Fibroblast of skin of scalp (primary cell): ENCODE measurements around the gene FAM174C.

Experiments used
- DNase-seq: peaks from one replicate; pipeline ENCODE4 v3.0.0-alpha.2; 2013

FAM174C gene

GRCh38 chr19:1262623-1263123 lies 12.7 kb upstream of the FAM174C start:
- peak; percentile 61 for DNase-seq

- no peak for DNase-seq
These were observed 12.1 kb upstream of the FAM174C start for GRCh38 chr19:1263188-1263587.

GRCh38 chr19:1264801-1265614 lies 10.3 kb upstream of the FAM174C start:
- peak; percentile 95 for DNase-seq

DNA sequence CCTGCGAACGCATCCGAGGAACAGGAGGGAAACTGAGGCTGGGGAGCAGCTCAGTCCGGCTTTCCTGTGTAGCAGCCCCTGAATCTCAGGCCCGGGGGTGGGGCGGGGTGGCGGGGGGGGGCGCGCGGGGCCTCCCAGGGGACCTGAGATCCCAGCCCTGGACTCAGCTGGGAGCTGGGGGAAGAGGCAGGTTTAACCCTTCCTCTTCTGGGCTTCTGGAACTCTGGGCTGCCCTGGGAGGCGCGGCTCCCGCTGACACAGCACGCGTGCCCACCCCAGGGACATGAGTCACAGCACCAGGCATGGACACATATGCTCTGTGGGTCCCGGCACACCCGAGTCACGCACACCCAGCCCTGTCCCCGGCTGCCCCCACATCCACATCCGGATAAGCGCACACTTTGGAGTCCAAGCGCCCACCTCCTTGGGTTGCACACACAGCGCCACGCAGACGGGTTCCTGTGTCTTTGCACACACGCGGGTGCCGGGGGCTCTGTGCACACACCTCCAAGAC lies 9.7 kb upstream of the FAM174C start:
- DNase-seq, result peak; percentile 97

- DNase-seq, result peak; percentile 89
These were observed 9.0 kb upstream of the FAM174C start for GRCh38 chr19:1266129-1266915.

DNA sequence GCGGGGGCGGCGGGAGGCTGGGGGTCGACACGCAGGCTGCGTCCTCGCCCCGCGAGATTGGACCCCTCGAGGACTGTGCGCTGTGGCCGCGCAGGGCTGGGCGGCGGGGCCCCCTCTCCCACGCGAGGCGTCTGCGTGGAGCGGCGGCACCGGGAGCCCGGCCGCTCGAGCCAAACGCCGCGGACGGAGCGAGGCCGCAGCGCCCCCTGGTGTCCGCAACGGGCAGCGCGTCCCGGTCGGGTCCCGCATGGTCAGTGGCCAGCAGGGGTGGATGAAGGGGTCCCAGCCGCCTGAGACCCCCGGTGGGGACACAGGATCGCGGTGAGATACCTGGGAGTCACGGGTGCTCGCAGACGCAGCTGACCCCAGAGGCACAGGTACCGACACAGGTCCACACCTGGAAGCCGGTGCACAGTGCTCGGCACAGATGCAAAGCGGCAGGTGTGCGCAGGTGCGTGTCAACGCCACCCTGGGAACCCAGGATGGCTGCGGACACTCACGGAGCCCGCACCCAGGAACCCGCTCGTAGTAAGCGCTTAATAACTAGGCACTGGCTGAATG lies 8.3 kb upstream of the FAM174C start:
- DNase-seq, result peak; percentile 58

DNA sequence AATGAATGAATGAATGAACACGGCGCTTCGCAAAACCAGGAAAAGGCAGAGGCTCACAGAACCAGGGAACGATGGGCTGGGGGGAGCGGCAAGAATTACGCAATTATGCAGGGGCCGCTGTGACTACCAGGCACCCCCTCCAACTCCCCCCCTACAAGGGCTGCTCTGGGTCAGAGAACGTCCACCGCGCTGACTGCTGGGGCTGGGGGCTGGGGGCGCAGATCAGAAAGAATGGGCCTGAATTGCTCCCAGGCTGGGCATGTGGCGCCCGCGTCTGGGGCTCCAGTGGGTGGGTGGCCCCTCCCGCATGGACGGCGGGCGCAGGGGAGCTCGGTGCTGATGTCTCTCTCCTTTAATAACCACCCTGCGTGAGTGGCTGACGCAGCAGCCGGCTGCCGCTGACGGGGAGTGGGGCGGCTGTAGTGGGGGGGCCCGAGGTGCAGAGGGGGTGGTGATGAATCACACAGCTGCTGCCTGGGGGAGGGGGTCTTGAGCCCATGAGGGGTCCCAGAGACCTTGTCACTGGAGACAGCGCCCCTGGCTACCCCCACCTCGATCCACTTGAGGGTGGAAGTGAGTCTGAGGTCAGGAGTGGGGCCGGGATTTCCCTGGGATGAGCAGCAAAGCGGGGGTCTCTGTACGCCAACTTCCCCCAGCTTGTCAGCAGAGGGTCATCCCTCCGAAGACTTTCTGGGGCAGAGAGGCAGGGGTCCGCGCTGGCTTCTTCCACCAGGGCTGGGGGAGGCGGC lies 7.7 kb upstream of the FAM174C start:
- DNase-seq, result no peak

- no peak for DNase-seq
These were observed 6.9 kb upstream of the FAM174C start for GRCh38 chr19:1268226-1269064.

DNA sequence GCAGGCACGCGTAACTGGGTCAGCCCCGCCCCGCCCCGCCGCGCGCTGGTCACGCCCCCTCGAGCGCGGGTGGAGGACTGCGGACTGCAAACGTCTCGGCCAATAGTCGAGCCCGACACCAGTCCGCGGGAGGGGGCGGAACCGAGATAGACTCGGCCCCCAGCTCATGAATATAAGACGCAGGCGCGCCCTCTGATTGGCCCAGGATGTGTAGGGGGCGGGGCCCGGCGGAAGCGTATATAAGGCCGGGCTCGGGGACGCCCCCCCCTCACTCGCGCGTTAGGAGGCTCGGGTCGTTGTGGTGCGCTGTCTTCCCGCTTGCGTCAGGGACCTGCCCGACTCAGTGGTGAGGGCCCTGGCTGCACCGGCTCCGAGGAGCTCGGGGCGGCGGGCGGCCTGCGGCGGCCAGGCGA lies 6.3 kb upstream of the FAM174C start, which contains the start of gene CIRBP:
CIRBP (plus strand) TSS at position 268 of the 413 bp plus-strand sequence. CDS start 1,602 bp downstream, outside the sequence.
- peak; percentile 100 for DNase-seq

DNA sequence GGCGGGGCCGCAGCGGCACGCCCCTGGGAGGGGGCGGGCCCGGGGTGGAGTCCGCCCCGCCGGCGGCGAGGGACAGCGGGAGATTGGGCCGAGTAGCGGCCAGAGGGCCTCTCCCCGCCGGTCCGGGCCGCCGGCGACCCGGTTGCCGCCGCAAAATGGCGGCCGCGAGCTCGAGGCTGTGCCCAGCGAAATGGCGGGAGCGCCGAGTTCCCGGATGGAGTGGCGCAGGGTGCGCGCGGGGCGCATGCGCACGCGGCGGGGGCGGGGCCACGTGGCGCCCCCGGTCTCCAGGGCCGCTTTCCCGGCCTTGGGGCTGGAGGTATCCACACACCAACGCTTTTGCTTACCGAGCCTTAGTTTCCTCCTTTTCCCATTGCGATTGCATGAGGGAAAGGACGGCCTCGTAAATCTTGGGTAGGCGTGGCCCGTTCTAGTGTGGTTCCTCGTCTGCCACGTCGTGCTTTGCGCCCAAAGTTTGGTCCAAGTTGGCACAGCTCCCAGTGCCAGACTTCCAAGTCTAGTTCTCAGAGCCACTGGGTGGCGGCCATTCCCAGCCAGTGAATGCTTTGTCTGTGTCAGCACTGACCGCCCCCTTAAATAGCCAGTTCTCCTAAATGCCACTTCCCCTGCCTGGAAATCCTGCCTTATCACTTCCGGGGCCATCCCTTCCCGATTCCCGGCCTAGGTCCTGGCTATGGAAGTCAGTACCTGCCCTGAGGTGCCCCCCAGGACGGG lies 5.7 kb upstream of the FAM174C start:
- DNase-seq, result peak; percentile 90

DNA sequence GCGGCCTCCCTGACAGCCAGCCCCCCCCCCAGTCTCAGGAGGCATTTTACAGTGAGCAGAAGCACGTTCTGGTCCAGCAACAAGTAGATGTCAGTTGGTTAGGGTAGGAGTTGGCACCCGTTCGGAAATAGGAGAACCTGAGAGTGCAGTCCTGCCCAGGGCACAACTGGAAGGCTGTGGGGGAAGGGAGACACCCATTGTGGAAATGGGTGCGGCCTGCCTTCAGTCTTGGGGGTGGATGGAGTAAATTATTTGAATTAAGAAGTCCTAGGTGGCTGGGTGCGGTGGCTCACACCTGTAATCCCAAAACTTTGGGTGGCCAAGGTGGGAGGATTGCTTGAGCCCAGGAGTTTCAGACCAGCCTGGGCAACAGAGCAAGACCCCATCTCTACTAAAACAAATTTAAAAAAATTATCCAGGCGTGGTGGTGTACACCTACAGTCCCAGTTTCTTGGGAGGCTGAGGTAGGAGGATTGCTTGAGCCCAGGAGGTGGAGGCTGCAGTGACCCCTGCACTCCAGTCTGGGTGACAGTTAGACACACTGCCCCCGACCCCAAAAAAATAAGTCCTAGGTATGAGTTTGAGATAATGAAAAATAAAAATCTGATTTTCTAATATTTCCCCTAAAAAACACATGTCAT lies 5.0 kb upstream of the FAM174C start:
- DNase-seq, result no peak

DNA sequence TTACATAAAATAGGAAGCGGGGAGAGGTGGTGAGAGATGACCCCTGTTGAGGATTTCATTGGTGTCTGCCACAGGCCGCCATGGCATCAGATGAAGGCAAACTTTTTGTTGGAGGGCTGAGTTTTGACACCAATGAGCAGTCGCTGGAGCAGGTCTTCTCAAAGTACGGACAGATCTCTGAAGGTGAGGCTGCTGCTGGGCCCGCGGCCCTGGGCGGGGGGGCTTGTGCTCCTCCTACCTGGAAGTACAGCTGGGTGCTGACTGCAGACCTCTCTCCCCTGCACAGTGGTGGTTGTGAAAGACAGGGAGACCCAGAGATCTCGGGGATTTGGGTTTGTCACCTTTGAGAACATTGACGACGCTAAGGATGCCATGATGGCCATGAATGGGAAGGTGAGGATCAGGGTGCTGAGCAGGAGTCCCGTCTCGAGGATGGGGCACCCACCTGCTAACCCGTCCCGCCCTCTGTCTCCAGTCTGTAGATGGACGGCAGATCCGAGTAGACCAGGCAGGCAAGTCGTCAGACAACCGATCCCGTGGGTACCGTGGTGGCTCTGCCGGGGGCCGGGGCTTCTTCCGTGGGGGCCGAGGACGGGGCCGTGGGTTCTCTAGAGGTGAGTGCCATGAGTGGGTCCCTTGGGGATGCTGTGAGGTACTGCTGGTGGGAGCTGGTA lies 4.3 kb upstream of the FAM174C start:
- DNase-seq, result no peak

GRCh38 chr19:1271528-1272422 lies 3.6 kb upstream of the FAM174C start:
- no peak for DNase-seq

DNA sequence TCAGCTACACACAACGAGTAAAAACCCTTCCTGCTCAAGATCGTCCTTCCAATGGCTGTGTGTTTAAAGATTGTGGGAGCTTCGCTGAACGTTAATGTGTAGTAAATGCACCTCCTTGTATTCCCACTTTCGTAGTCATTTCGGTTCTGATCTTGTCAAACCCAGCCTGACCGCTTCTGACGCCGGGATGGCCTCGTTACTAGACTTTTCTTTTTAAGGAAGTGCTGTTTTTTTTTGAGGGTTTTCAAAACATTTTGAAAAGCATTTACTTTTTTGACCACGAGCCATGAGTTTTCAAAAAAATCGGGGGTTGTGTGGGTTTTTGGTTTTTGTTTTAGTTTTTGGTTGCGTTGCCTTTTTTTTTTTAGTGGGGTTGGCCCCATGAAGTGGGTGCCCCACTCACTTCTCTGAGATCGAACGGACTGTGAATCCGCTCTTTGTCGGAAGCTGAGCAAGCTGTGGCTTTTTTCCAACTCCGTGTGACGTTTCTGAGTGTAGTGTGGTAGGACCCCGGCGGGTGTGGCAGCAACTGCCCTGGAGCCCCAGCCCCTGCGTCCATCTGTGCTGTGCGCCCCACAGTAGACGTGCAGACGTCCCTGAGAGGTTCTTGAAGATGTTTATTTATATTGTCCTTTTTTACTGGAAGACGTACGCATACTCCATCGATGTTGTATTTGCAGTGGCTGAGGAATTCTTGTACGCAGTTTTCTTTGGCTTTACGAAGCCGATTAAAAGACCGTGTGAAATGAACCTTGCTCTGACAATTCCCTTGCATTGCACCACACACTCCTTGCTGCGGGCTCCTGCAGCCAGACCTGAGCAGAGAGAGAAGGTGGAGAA lies 2.7 kb upstream of the FAM174C start:
- no peak for DNase-seq

- DNase-seq, result no peak
These were observed 1.9 kb upstream of the FAM174C start for GRCh38 chr19:1273263-1274041.

DNA sequence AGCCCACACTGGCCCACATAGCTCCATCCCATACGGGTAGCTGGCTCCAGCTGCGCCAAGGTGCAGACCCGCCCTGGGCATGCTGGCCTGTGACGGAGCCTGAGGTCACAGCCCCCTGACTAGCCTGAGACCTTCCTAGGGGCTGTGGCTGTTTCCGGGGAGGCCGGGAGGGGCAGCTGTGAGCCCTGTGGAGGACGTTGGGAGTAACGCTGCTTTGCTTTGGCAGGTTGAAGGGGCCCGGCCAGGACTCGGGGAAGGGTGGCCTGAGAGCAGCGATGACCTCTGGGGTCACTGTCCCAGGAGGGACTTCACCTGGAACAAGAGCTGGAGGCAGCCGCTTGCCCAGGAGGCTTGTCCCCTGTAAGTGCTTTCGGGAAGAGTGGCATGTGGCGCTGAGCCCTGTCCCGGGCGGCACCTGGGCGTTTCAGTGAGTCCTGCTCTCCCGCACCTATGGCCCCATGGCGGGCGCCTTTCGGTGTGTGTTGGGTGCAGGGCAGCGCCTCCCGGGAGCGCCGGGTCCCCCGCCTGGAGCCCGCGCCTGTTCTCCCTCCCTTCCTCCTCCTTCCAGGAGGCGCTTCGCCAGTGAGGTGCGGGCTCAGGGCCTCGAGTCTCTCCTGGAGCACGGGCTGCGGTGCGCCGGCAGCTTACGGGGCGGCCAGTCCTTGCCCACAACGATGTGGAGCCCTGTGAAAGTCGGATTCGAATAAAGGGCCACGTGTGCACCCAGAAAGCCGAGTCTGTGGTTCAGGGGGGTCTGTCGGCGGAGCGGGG lies 1.1 kb upstream of the FAM174C start:
- DNase-seq, result no peak
